Measurements from ENCODE around the gene NUP93. TPM values are rescaled to one million over a fixed set of nuclear protein-coding genes. Genes with fewer than 3 reads are reported as not detected.

Gene NUP93
- total and polyA plus RNA-seq, 9 of the 15 experiments (the other 6 are each of a cell fraction or from before 2014, with no cell fraction given) = 92.0 to 162 (median 121) TPM

DNA sequence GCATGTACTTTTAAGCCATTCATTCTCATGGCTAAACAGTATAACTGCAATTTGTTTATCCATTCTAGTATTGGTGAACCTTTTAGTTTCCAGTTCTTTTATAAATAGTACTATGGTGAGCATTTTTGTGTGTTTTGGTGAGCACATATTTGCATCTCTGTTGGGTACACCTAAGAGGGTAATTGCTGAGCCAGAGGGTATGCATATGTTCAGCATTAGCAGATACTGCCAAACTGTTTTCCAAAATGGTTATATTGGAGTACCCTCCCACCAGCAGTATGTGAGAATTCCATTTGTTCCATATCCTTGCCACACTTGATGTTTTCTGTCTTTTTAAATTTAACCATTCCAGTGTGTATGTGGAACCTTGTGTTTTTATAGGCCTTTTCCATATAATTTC, 81.0 kb downstream of the NUP93 start:
- in situ Hi-C loops (cut with MboI) (no loop called here), intact Hi-C loops (cut with micrococcal nuclease) (no loop called here)
- ATAC-seq (no peak), DNase-seq (ENCODE audit: extremely low read depth in 1 of 4, low spot score in 3 of 4) (no peak), FAIRE-seq (no peak)
- Histone ChIP-seq H3K9ac (ENCODE audit: insufficient read depth in 1 of 2, low read depth in 2 of 2, low read length in 2 of 2) (no peak overlapping the region), H3K9me1 (ENCODE audit: control insufficient read depth, insufficient read depth, low read length) (no peaks in the 10 kb centered on the region), H3K79me2 (ENCODE audit: control insufficient read depth, insufficient read depth, low read length) (no peaks in the 10 kb centered on the region), H4K20me1 (replicated peaks; ENCODE audit: control insufficient read depth, insufficient read depth, low read length) (0 out of 2 replicates have a peak, but pooled peaks cover 5% of the 10 kb centered on the region), H3K27me3 (ENCODE audit: control insufficient read depth in 2 of 2, insufficient read depth in 2 of 2, low read length in 2 of 2) (no peaks in the 10 kb centered on the region), H3K27ac (ENCODE audit: extremely low read depth, low read depth, low read length) (no peak overlapping the region), H3K36me3 (ENCODE audit: control insufficient read depth, insufficient read depth, low read length) (peaks cover 42% of the 10 kb centered on the region), H3K9me3 (replicated peaks; ENCODE audit: control insufficient read depth, insufficient read depth, low read depth, low read length) (no peaks in the 10 kb centered on the region), H2AFZ (ENCODE audit: low read depth, low read length) (no peak overlapping the region), H3K4me3 (no peak overlapping the region), H3K4me1 (replicated peaks in 1 of 2; ENCODE audit: control insufficient read depth in 2 of 2, insufficient read depth in 2 of 2, low read length in 2 of 2) (no peaks in the 10 kb centered on the region), H3K4me2 (ENCODE audit: insufficient read depth, low read length) (no peak overlapping the region)
- BruUV-seq (replicated peaks) = no TSS peak
- POLR2A ChIA-PET = no interaction called here
- TF ChIP-seq KLF6 (CRISPR knock-in tag; IDR thresholded peaks at IDR 0.05; ENCODE audit: borderline replicate concordance) = no peak
- no peak for TF ChIP-seq RAD51 (IDR thresholded peaks at IDR 0.05; ENCODE audit: borderline replicate concordance, low read depth)
- TF ChIP-seq GABPA (tag; conservative IDR thresholded peaks at IDR 0.05; ENCODE audit: low read depth) = no peak
- TF ChIP-seq FOXK2 (conservative IDR thresholded peaks at IDR 0.05 in 1 of 2, IDR thresholded peaks at IDR 0.05 in 1 of 2; ENCODE audit: low read depth in 2 of 2) = no peak
- TF ChIP-seq, protein P1, sequence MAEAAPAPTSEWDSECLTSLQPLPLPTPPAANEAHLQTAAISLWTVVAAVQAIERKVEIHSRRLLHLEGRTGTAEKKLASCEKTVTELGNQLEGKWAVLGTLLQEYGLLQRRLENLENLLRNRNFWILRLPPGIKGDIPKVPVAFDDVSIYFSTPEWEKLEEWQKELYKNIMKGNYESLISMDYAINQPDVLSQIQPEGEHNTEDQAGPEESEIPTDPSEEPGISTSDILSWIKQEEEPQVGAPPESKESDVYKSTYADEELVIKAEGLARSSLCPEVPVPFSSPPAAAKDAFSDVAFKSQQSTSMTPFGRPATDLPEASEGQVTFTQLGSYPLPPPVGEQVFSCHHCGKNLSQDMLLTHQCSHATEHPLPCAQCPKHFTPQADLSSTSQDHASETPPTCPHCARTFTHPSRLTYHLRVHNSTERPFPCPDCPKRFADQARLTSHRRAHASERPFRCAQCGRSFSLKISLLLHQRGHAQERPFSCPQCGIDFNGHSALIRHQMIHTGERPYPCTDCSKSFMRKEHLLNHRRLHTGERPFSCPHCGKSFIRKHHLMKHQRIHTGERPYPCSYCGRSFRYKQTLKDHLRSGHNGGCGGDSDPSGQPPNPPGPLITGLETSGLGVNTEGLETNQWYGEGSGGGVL (CRISPR knock-in tag; IDR thresholded peaks at IDR 0.05) = no peak
- TF ChIP-seq ZNF354B (CRISPR knock-in tag; IDR thresholded peaks at IDR 0.05) = no peak
- no peak for TF ChIP-seq SRF (CRISPR knock-in tag; IDR thresholded peaks at IDR 0.05)
- TF ChIP-seq ZNF282 (CRISPR knock-in tag; IDR thresholded peaks at IDR 0.05) = no peak
- TF ChIP-seq ZKSCAN8 (CRISPR knock-in tag; IDR thresholded peaks at IDR 0.05) = no peak
- no peak for TF ChIP-seq RBM14 (IDR thresholded peaks at IDR 0.05; ENCODE audit: borderline replicate concordance, insufficient read depth, low read depth, low read length)
- TF ChIP-seq, protein P2, sequence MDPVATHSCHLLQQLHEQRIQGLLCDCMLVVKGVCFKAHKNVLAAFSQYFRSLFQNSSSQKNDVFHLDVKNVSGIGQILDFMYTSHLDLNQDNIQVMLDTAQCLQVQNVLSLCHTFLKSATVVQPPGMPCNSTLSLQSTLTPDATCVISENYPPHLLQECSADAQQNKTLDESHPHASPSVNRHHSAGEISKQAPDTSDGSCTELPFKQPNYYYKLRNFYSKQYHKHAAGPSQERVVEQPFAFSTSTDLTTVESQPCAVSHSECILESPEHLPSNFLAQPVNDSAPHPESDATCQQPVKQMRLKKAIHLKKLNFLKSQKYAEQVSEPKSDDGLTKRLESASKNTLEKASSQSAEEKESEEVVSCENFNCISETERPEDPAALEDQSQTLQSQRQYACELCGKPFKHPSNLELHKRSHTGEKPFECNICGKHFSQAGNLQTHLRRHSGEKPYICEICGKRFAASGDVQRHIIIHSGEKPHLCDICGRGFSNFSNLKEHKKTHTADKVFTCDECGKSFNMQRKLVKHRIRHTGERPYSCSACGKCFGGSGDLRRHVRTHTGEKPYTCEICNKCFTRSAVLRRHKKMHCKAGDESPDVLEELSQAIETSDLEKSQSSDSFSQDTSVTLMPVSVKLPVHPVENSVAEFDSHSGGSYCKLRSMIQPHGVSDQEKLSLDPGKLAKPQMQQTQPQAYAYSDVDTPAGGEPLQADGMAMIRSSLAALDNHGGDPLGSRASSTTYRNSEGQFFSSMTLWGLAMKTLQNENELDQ (CRISPR knock-in tag; IDR thresholded peaks at IDR 0.05; ENCODE audit: borderline replicate concordance) = no peak
- TF ChIP-seq GATA2 (CRISPR knock-in tag; IDR thresholded peaks at IDR 0.05) = no peak
- TF ChIP-seq NCOA1 (IDR thresholded peaks at IDR 0.05; ENCODE audit: low read depth) = no peak
- no peak for TF ChIP-seq RBM15 (IDR thresholded peaks at IDR 0.05; ENCODE audit: insufficient read depth, low read length)
- TF ChIP-seq KDM1A (IDR thresholded peaks at IDR 0.05) = no peak
- CTCF ChIA-PET (ENCODE audit: low intra/inter-chr PET ratio) = no interaction called here

Measured in K562 (cell line).